HepG2 (cell line): ENCODE data around the gene SYMPK. TPM values are rescaled to one million over a fixed set of nuclear protein-coding genes. Genes with fewer than 3 reads are reported as not detected.

Experiments used
- HDAC2 ChIP-seq: sonication (generic); formaldehyde crosslinking; IDR thresholded peaks from 2 replicates; pipeline ENCODE4 v1.4.0; 2020; ENCODE audit warnings: missing genetic modification reagents
- PAX8 ChIP-seq: sonication (generic); formaldehyde crosslinking; IDR thresholded peaks from 2 replicates; pipeline ENCODE4 v1.8.0; 2022; ENCODE audit warnings: mild to moderate bottlenecking, missing genetic modification reagents, borderline replicate concordance
- SOX6 ChIP-seq, 2 experiments: fragments of 450-650 bp in 1 of 2; sonication (generic) in 1 of 2; formaldehyde crosslinking in 1 of 2; IDR thresholded peaks; 2 replicates each; pipeline versions ENCODE4 v1.4.0 to v1.6.1; 2017 to 2020; ENCODE audit warnings: antibody characterized with exemption in 1 of 2, mild to moderate bottlenecking in 1 of 2, missing genetic modification reagents in 1 of 2
- TBP ChIP-seq: sonication (generic); formaldehyde crosslinking; IDR thresholded peaks from 2 replicates; pipeline ENCODE4 v1.5.0; 2020; ENCODE audit warnings: missing genetic modification reagents
- ZC3H13 ChIP-seq: sonication (generic); formaldehyde crosslinking; IDR thresholded peaks from 2 replicates; pipeline ENCODE4 v1.8.1; 2023; ENCODE audit warnings: mild to moderate bottlenecking, missing genetic modification reagents, moderate library complexity
- ZNF709 ChIP-seq: sonication (generic); formaldehyde crosslinking; IDR thresholded peaks from 2 replicates; pipeline ENCODE4 v1.5.0; 2020; ENCODE audit warnings: mild to moderate bottlenecking, missing genetic modification reagents
- ZZZ3 ChIP-seq: sonication (generic); formaldehyde crosslinking; IDR thresholded peaks from 2 replicates; pipeline ENCODE4 v1.4.0; 2020; ENCODE audit warnings: missing genetic modification reagents, mild to moderate bottlenecking, borderline replicate concordance
- polyA plus RNA-seq, 8 experiments: library from polyadenylated mRNA; depleted of rRNA in 3 of 8; stranded (reverse) in 7 of 8; unstranded in 1 of 8; fragments of >200 nt; fragmentation: Illumina TruSeq in 4 of 8; extraction: Trizol in 4 of 8; gene quantifications; 2 replicates each; pipeline versions ENCODE4 v1.2.1 to v1.2.3, GENCODE V29; 2011 to 2016; ENCODE audit warnings: low read depth in 4 of 8, missing spikeins in 1 of 8, mixed read lengths in 1 of 8; ENCODE audit not compliant: insufficient read depth in 1 of 8
- total RNA-seq, 5 experiments: library from RNA; depleted of rRNA; stranded (reverse); fragments of >200 nt; fragmentation: Illumina TruSeq; extraction: Trizol; gene quantifications; 2 replicates each; pipeline ENCODE4 v1.2.3, GENCODE V29; 2016; ENCODE audit warnings: low read depth in 1 of 5
- TF ChIP-seq, protein P1 (sequence below): fragments of 450-650 bp; IDR thresholded peaks from 2 replicates; pipeline ENCODE4 v1.6.1; 2017
- TF ChIP-seq, protein P2 (sequence below): IDR thresholded peaks from 2 replicates; pipeline ENCODE4 v1.6.1; 2018; ENCODE audit warnings: missing genetic modification reagents
- TF ChIP-seq, protein P3 (sequence below): sonication (generic); formaldehyde crosslinking; IDR thresholded peaks from 2 replicates; pipeline ENCODE4 v1.4.0; 2020; ENCODE audit warnings: missing genetic modification reagents, borderline replicate concordance
- TF ChIP-seq, protein P4 (sequence below): sonication (generic); formaldehyde crosslinking; IDR thresholded peaks from 2 replicates; pipeline ENCODE4 v1.8.1; 2023; ENCODE audit warnings: mild to moderate bottlenecking, missing genetic modification reagents, borderline replicate concordance
- TF ChIP-seq, protein P5 (sequence below): sonication (generic); formaldehyde crosslinking; IDR thresholded peaks from 2 replicates; pipeline ENCODE4 v1.9.0; 2021; ENCODE audit warnings: mild to moderate bottlenecking, missing genetic modification reagents

SYMPK gene
- total and polyA plus RNA-seq, 2 of the 13 experiments (the other 11 are each of a cell fraction or from before 2014, with no cell fraction given): 21.9 to 55.7 TPM

DNA sequence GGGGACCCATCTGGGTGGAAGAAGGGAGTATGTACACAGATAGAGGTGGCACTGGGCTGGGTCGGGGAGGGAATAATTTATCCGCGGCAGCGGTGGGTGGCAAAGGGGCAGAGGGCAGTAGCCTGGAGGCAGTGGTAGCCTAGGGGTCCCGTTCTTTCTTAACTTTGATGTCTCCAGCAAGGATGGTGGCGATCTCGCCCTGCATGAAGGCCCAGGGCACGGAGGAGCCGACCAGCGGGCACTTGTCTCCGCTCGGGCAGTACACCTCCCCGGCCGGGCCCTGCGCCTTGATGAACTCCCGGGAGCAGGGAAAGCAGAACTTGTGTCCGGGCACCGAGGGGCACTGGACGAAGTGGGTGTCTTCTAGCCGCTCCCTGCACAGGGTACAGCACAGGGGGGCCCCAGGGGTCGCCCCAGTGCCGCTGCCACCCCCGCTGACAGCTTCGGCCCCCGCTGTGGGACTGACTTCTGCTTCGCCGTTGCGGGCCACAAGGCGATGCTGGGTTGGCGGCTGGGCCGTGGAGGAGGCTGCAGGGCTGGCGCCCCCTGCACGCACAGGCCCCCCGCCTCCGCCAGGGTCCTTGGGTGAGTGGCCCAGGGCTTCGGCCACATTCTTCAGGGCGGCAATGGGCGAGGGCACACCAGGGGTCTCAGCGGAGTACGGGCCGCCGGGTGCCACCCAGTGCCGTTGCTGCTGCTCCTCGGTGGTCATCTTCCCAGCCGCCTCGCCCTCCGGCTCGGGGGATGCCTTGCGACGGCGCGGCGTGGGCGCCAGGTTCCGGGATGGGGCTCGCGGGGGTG, 21.1 kb upstream of the SYMPK start (continued):
- TF ChIP-seq, protein P1, sequence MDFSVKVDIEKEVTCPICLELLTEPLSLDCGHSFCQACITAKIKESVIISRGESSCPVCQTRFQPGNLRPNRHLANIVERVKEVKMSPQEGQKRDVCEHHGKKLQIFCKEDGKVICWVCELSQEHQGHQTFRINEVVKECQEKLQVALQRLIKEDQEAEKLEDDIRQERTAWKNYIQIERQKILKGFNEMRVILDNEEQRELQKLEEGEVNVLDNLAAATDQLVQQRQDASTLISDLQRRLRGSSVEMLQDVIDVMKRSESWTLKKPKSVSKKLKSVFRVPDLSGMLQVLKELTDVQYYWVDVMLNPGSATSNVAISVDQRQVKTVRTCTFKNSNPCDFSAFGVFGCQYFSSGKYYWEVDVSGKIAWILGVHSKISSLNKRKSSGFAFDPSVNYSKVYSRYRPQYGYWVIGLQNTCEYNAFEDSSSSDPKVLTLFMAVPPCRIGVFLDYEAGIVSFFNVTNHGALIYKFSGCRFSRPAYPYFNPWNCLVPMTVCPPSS: no peak
- 0 out of 2 replicates have a peak, but pooled peaks have one; percentile 33 for TF ChIP-seq ZNF709 (CRISPR knock-in tag)
- no peak for TF ChIP-seq TBP (CRISPR knock-in tag)
- TF ChIP-seq, protein P2, sequence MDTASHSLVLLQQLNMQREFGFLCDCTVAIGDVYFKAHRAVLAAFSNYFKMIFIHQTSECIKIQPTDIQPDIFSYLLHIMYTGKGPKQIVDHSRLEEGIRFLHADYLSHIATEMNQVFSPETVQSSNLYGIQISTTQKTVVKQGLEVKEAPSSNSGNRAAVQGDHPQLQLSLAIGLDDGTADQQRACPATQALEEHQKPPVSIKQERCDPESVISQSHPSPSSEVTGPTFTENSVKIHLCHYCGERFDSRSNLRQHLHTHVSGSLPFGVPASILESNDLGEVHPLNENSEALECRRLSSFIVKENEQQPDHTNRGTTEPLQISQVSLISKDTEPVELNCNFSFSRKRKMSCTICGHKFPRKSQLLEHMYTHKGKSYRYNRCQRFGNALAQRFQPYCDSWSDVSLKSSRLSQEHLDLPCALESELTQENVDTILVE (CRISPR knock-in tag): no peak
- no peak for TF ChIP-seq ZZZ3 (CRISPR knock-in tag)
- TF ChIP-seq, protein P3, sequence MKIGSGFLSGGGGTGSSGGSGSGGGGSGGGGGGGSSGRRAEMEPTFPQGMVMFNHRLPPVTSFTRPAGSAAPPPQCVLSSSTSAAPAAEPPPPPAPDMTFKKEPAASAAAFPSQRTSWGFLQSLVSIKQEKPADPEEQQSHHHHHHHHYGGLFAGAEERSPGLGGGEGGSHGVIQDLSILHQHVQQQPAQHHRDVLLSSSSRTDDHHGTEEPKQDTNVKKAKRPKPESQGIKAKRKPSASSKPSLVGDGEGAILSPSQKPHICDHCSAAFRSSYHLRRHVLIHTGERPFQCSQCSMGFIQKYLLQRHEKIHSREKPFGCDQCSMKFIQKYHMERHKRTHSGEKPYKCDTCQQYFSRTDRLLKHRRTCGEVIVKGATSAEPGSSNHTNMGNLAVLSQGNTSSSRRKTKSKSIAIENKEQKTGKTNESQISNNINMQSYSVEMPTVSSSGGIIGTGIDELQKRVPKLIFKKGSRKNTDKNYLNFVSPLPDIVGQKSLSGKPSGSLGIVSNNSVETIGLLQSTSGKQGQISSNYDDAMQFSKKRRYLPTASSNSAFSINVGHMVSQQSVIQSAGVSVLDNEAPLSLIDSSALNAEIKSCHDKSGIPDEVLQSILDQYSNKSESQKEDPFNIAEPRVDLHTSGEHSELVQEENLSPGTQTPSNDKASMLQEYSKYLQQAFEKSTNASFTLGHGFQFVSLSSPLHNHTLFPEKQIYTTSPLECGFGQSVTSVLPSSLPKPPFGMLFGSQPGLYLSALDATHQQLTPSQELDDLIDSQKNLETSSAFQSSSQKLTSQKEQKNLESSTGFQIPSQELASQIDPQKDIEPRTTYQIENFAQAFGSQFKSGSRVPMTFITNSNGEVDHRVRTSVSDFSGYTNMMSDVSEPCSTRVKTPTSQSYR (CRISPR knock-in tag): no peak
- TF ChIP-seq PAX8 (CRISPR knock-in tag): no peak
- no peak for TF ChIP-seq SOX6 (IDR thresholded peaks at IDR 0.05)
- TF ChIP-seq SOX6 (CRISPR knock-in tag; IDR thresholded peaks at IDR 0.05): no peak
- TF ChIP-seq HDAC2: no peak
- TF ChIP-seq, protein P4, sequence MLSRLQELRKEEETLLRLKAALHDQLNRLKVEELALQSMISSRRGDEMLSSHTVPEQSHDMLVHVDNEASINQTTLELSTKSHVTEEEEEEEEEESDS (CRISPR knock-in tag): no peak
- TF ChIP-seq, protein P5, sequence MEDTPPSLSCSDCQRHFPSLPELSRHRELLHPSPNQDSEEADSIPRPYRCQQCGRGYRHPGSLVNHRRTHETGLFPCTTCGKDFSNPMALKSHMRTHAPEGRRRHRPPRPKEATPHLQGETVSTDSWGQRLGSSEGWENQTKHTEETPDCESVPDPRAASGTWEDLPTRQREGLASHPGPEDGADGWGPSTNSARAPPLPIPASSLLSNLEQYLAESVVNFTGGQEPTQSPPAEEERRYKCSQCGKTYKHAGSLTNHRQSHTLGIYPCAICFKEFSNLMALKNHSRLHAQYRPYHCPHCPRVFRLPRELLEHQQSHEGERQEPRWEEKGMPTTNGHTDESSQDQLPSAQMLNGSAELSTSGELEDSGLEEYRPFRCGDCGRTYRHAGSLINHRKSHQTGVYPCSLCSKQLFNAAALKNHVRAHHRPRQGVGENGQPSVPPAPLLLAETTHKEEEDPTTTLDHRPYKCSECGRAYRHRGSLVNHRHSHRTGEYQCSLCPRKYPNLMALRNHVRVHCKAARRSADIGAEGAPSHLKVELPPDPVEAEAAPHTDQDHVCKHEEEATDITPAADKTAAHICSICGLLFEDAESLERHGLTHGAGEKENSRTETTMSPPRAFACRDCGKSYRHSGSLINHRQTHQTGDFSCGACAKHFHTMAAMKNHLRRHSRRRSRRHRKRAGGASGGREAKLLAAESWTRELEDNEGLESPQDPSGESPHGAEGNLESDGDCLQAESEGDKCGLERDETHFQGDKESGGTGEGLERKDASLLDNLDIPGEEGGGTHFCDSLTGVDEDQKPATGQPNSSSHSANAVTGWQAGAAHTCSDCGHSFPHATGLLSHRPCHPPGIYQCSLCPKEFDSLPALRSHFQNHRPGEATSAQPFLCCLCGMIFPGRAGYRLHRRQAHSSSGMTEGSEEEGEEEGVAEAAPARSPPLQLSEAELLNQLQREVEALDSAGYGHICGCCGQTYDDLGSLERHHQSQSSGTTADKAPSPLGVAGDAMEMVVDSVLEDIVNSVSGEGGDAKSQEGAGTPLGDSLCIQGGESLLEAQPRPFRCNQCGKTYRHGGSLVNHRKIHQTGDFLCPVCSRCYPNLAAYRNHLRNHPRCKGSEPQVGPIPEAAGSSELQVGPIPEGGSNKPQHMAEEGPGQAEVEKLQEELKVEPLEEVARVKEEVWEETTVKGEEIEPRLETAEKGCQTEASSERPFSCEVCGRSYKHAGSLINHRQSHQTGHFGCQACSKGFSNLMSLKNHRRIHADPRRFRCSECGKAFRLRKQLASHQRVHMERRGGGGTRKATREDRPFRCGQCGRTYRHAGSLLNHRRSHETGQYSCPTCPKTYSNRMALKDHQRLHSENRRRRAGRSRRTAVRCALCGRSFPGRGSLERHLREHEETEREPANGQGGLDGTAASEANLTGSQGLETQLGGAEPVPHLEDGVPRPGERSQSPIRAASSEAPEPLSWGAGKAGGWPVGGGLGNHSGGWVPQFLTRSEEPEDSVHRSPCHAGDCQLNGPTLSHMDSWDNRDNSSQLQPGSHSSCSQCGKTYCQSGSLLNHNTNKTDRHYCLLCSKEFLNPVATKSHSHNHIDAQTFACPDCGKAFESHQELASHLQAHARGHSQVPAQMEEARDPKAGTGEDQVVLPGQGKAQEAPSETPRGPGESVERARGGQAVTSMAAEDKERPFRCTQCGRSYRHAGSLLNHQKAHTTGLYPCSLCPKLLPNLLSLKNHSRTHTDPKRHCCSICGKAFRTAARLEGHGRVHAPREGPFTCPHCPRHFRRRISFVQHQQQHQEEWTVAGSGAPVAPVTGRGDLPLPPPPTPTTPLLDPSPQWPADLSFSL (CRISPR knock-in tag): no peak
- TF ChIP-seq ZC3H13 (CRISPR knock-in tag): peak; percentile 89; the same call in 1 of the 2 replicates
